ENCODE data around the gene ZNF76. TPM values are rescaled to one million over a fixed set of nuclear protein-coding genes. Genes with fewer than 3 reads are reported as not detected.

The ZNF76 gene
- total and polyA plus RNA-seq, 4 donors: 27.6 to 38.7 (median 33.5) TPM

- peaks cover 7 to 47% (median 10%) of the 10 kb centered on the region in 4 donors for H3K36me3 ChIP-seq (ENCODE audit: control insufficient read depth in 4 of 4, insufficient read depth in 4 of 4, low read length in 4 of 4)
- no peak for ATAC-seq (ENCODE audit: insufficient read depth, low FRiP score)
- TF ChIP-seq CTCF (IDR thresholded peaks at IDR 0.05; ENCODE audit: control extremely low read depth, extremely low read depth): no peak
These were observed 35.5 kb downstream of the ZNF76 start for GRCh38 chr6:35295036-35295435.

GRCh38 chr6:35295521-35296315, 36.2 kb downstream of the ZNF76 start:
- H3K27me3 ChIP-seq (ENCODE audit: control insufficient read depth in 3 of 3, insufficient read depth in 3 of 3, low read length in 2 of 3): no peaks in the 10 kb centered on the region
- H3K36me3 ChIP-seq (ENCODE audit: control insufficient read depth in 4 of 4, insufficient read depth in 4 of 4, low read length in 4 of 4): peaks cover 6 to 41% (median 8%) of the 10 kb centered on the region in 4 donors
- H3K4me1 ChIP-seq (ENCODE audit: control insufficient read depth in 5 of 5, insufficient read depth in 5 of 5, low read length in 5 of 5): peaks cover 0 to 12% (median 7%) of the 10 kb centered on the region in 5 donors
- ATAC-seq (ENCODE audit: insufficient read depth, low FRiP score): no peak
- no peak for DNase-seq
- TF ChIP-seq CTCF (IDR thresholded peaks at IDR 0.05; ENCODE audit: control extremely low read depth, extremely low read depth): no peak
- H3K27ac ChIP-seq (ENCODE audit: low read depth in 1 of 2, low read length in 1 of 2): no peak overlapping the region
- 62 to 67% methylated on average over 3 of the region's 3 CpGs for WGBS, 2 donors
- no peak overlapping the region for H3K9ac ChIP-seq (ENCODE audit: insufficient read depth in 1 of 2, low read length in 2 of 2)
- H3K9me3 ChIP-seq (ENCODE audit: control insufficient read depth in 4 of 4, insufficient read depth in 3 of 4, low read length in 3 of 4): no peaks in the 10 kb centered on the region
- H3K4me3 ChIP-seq: no peak overlapping the region

More at GRCh38 chr6:35295036-35295435, 35.5 kb downstream of the ZNF76 start:
- peaks cover 0 to 12% (median 7%) of the 10 kb centered on the region in 5 donors for H3K4me1 ChIP-seq (ENCODE audit: control insufficient read depth in 5 of 5, insufficient read depth in 5 of 5, low read length in 5 of 5)
- no peaks in the 10 kb centered on the region for H3K9me3 ChIP-seq (ENCODE audit: control insufficient read depth in 4 of 4, insufficient read depth in 3 of 4, low read length in 3 of 4)
- DNase-seq: no peak
- no peak overlapping the region for H3K27ac ChIP-seq (ENCODE audit: low read depth in 1 of 2, low read length in 1 of 2)
- 93 to 100% methylated on average over 2 of the region's 2 CpGs for WGBS, 2 donors
- no peak overlapping the region for H3K9ac ChIP-seq (ENCODE audit: insufficient read depth in 1 of 2, low read length in 2 of 2)
- H3K27me3 ChIP-seq (ENCODE audit: control insufficient read depth in 3 of 3, insufficient read depth in 3 of 3, low read length in 2 of 3): no peaks in the 10 kb centered on the region
- H3K4me3 ChIP-seq: no peak overlapping the region

- Histone ChIP-seq H3K27me3 (ENCODE audit: control insufficient read depth in 3 of 3, insufficient read depth in 3 of 3, low read length in 2 of 3) (no peaks in the 10 kb centered on the region), H3K9me3 (ENCODE audit: control insufficient read depth in 4 of 4, insufficient read depth in 3 of 4, low read length in 3 of 4) (no peaks in the 10 kb centered on the region), H3K36me3 (ENCODE audit: control insufficient read depth in 4 of 4, insufficient read depth in 4 of 4, low read length in 4 of 4) (peaks cover 2 to 27% (median 4%) of the 10 kb centered on the region in 4 donors), H3K9ac (ENCODE audit: insufficient read depth in 1 of 2, low read length in 2 of 2) (no peak overlapping the region), H3K27ac (ENCODE audit: low read depth in 1 of 2, low read length in 1 of 2) (peak overlapping the region in 1 of 2 donors; percentile 67), H3K4me1 (ENCODE audit: control insufficient read depth in 5 of 5, insufficient read depth in 5 of 5, low read length in 5 of 5) (peaks cover 0 to 12% (median 7%) of the 10 kb centered on the region in 5 donors), H3K4me3 (no peak overlapping the region)
- ATAC-seq (ENCODE audit: insufficient read depth, low FRiP score) (no peak), DNase-seq (no peak)
- WGBS, 2 donors: 29 to 36% methylated on average over 6 of the region's 6 CpGs
- no peak for TF ChIP-seq CTCF (IDR thresholded peaks at IDR 0.05; ENCODE audit: control extremely low read depth, extremely low read depth)
These were observed 37.5 kb downstream of the ZNF76 start for GRCh38 chr6:35296931-35297600.

All from lung (tissue), 12 donors.